ENCODE results near the gene SP1. TPM values are rescaled to one million over a fixed set of nuclear protein-coding genes. Genes with fewer than 3 reads are reported as not detected.

The SP1 gene
- polyA plus RNA-seq, 3 donors = 15.1 to 80.7 (median 22.7) TPM

- TF ChIP-seq CTCF (IDR thresholded peaks at IDR 0.05) = no peak
Measured at GRCh38 chr12:53428741-53429140, 48.8 kb downstream of the SP1 start.

DNA sequence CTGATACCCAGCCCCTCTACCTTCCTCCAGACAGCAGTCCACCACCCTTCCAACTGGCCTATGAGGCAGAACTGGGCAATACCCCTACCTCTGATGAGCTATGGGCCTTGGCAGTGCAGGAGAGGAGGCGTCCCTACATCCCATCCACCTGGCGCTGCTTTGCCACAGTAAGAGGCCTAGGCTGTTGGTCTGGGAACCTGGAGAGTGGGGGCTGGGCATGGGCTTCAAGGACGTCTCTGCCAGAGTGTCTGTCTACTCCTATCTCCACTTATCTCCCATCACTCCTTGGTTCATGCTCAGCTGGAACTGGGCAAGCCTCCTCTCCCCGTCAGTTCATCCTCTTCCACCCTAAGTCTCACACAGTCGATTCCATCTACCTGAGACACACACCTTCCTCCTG is 50.1 kb downstream of the SP1 start:
- no peak overlapping the region for H2AFZ ChIP-seq (ENCODE audit: insufficient read depth, low read depth, low read length, poor library complexity, severe bottlenecking)
- no peaks in the 10 kb centered on the region for H3K4me1 ChIP-seq (ENCODE audit: control insufficient read depth in 1 of 2, insufficient read depth in 2 of 2, low read length in 2 of 2)
- intact Hi-C loops (cut with micrococcal nuclease) = no loop called here
- no peak for TF ChIP-seq CTCF (IDR thresholded peaks at IDR 0.05)
- WGBS (ENCODE audit: insufficient coverage) = 100% methylated on average over 2 of the region's 5 CpGs
- no peaks in the 10 kb centered on the region for H4K20me1 ChIP-seq (ENCODE audit: insufficient read depth, low read length)
- Mint-ChIP-seq H3K4me3 (no peak overlapping the region), H3K27me3 (ENCODE audit: low read depth in 3 of 3) (peaks cover 3 to 7% (median 3%) of the 10 kb centered on the region in 3 donors), H3K4me1 (no peaks in the 10 kb centered on the region), H3K36me3 (no peaks in the 10 kb centered on the region), H3K27ac (no peak overlapping the region), H3K9me3 (no peaks in the 10 kb centered on the region)
- no peak overlapping the region for H3K27ac ChIP-seq (ENCODE audit: low read depth in 1 of 2, low read length in 2 of 2)
- no peak for DNase-seq
- no peak overlapping the region for H3K9ac ChIP-seq (ENCODE audit: insufficient read depth, low read length, poor library complexity, severe bottlenecking)
- H3K79me2 ChIP-seq (ENCODE audit: insufficient read depth, low read length) = no peaks in the 10 kb centered on the region
- no peaks in the 10 kb centered on the region for H3K27me3 ChIP-seq (ENCODE audit: control insufficient read depth in 2 of 2, insufficient read depth in 2 of 2, low read length in 2 of 2)
- H3K4me3 ChIP-seq (replicated peaks in 1 of 3; ENCODE audit: low read depth in 2 of 3, low read length in 3 of 3) = no peak overlapping the region
- H3K9me3 ChIP-seq (replicated peaks in 1 of 2; ENCODE audit: control insufficient read depth in 1 of 2, insufficient read depth in 1 of 2, low read length in 2 of 2) = no peaks in the 10 kb centered on the region
- H3K4me2 ChIP-seq (replicated peaks; ENCODE audit: extremely low read depth, low read length, poor library complexity, severe bottlenecking) = no peak overlapping the region
- H3K36me3 ChIP-seq (replicated peaks in 1 of 2; ENCODE audit: control insufficient read depth in 1 of 2, insufficient read depth in 2 of 2, low read length in 2 of 2) = no peaks in the 10 kb centered on the region

More at GRCh38 chr12:53428741-53429140, 48.8 kb downstream of the SP1 start:
- Histone ChIP-seq H2AFZ (ENCODE audit: insufficient read depth, low read depth, low read length, poor library complexity, severe bottlenecking) (no peak overlapping the region), H3K4me3 (replicated peaks in 1 of 3; ENCODE audit: low read depth in 2 of 3, low read length in 3 of 3) (no peak overlapping the region), H3K9me3 (replicated peaks in 1 of 2; ENCODE audit: control insufficient read depth in 1 of 2, insufficient read depth in 1 of 2, low read length in 2 of 2) (no peaks in the 10 kb centered on the region), H3K4me1 (ENCODE audit: control insufficient read depth in 1 of 2, insufficient read depth in 2 of 2, low read length in 2 of 2) (no peaks in the 10 kb centered on the region), H3K27ac (ENCODE audit: low read depth in 1 of 2, low read length in 2 of 2) (no peak overlapping the region), H3K27me3 (ENCODE audit: control insufficient read depth in 2 of 2, insufficient read depth in 2 of 2, low read length in 2 of 2) (no peaks in the 10 kb centered on the region), H3K79me2 (ENCODE audit: insufficient read depth, low read length) (no peaks in the 10 kb centered on the region), H3K36me3 (replicated peaks in 1 of 2; ENCODE audit: control insufficient read depth in 1 of 2, insufficient read depth in 2 of 2, low read length in 2 of 2) (no peaks in the 10 kb centered on the region), H4K20me1 (ENCODE audit: insufficient read depth, low read length) (no peaks in the 10 kb centered on the region), H3K4me2 (replicated peaks; ENCODE audit: extremely low read depth, low read length, poor library complexity, severe bottlenecking) (no peak overlapping the region), H3K9ac (ENCODE audit: insufficient read depth, low read length, poor library complexity, severe bottlenecking) (no peak overlapping the region)
- H3K27ac Mint-ChIP-seq = no peak overlapping the region
- 100% methylated on average over 3 of the region's 7 CpGs for WGBS (ENCODE audit: insufficient coverage)
- no peak for DNase-seq
- no peak overlapping the region for H3K4me3 Mint-ChIP-seq
- no peaks in the 10 kb centered on the region for H3K36me3 Mint-ChIP-seq
- no peaks in the 10 kb centered on the region for H3K4me1 Mint-ChIP-seq
- intact Hi-C loops (cut with micrococcal nuclease) = no loop called here
- H3K27me3 Mint-ChIP-seq (ENCODE audit: low read depth in 3 of 3) = peaks cover 3 to 7% (median 4%) of the 10 kb centered on the region in 3 donors
- no peaks in the 10 kb centered on the region for H3K9me3 Mint-ChIP-seq
